OCI-LY1 (cell line): ENCODE data around the gene ANKRD45.
"Not testable (repeated sequence)": the region's sequence is repeated elsewhere in the genome, so short reads cannot be mapped to it uniquely, and the experiment has no call there.

ENCODE experiments used
- CTCF ChIP-seq: fragments of 200-600 bp; sonication (generic), shearing (Covaris generic); IDR thresholded peaks from 2 replicates; pipeline ENCODE4 v1.5.1; 2017; ENCODE audit warnings: mild to moderate bottlenecking, antibody characterized with exemption, low read length, moderate library complexity, mixed read lengths
- EZH2 ChIP-seq: fragments of 200-600 bp; sonication (generic), shearing (Covaris generic); IDR thresholded peaks from 2 replicates; pipeline ENCODE4 v1.8.0; 2017; ENCODE audit warnings: borderline replicate concordance, mixed run types, mild to moderate bottlenecking, antibody characterized with exemption, low read length, moderate library complexity, mixed read lengths

DNA sequence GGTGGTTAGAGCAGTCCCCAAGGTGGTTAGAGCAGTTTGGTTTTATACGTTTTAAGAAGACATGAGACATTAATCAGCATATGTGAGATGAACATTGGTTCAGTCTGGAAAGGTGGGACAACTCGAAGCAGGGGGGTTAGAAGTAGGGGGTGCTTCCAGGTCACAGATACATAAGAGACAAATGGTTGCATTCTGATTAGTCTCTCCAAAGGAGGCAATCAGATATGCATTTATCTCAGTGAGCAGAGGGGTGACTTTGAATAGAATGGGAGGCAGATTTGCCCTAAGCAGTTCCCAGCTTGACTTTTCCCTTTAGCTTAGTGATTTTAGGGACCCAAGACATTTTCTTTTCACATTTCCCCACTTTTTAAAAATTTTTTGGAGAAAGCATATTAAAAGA, 4.8 kb upstream of the ANKRD45 start:
- not testable (repeated sequence) for TF ChIP-seq CTCF, EZH2
